HG02981 (cell line): ENCODE measurements around the gene CCDC17.

ENCODE experiments used
- ATAC-seq: cut with Tn5 transposase; IDR thresholded peaks from one replicate; pipeline ENCODE4 v1.9.1; 2021; ENCODE audit warnings: mild to moderate bottlenecking, moderate library complexity; ENCODE audit not compliant: unreplicated experiment

The CCDC17 gene

DNA sequence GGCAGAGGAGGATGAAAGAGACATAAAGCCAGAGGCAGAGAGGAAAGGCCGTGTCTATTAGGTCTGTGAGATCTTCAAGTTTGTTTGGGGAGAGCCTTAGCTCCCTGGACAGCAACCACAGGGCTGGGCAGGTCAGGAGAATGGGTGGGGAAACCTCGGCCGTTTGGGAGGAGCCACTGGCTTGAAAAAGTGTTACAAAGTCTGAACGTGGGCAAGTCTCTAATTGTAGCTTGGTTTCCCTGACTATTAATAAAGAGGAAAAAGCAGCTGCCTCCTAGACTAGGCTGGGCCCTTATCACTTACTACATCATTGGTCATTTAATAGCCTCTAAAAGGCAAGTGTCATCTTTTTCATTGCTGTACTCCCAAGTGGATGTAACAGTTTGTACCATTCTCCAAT lies at the start of gene CCDC17:
Gene CCDC17 (minus strand): TSS at position 83 of the 400 bp plus-strand sequence. CDS start 145 bp downstream, outside the sequence.
- ATAC-seq = no peak

DNA sequence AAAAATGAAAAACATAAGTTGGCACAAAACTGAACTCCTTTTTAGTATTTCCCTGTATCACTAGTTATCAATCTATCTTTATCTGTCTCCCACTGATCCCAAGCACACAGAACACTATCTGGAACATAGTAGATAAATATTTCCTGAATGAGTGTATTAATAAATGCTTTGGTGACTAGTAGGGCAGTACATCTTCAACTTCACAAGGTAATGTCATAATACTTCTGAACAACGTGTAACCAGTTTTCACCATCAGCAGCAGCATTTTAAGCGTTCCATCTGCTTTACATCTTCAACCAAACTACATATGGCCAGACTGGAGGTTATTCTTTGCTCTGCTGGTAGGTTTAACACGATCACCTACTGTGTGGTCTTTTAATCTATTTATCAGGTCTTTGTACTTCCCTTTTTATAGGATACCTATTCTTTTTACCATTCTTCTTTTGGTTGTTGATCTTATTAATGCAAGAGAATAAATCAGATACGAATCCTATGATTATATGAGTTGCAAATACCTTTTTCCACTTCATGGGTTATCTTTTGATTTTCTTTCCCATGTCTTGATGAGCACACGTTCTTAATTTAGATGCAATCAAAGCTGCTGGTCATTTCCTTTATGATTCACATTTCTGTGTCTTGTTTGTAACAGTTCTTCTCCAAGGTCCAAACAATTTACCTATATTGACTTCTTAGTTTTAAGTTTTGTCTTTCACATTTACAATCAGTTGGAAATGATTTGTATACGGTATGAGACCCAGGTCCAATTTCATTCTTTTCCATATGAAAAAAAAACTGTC lies 46.2 kb upstream of the CCDC17 start:
- ATAC-seq = no peak

DNA sequence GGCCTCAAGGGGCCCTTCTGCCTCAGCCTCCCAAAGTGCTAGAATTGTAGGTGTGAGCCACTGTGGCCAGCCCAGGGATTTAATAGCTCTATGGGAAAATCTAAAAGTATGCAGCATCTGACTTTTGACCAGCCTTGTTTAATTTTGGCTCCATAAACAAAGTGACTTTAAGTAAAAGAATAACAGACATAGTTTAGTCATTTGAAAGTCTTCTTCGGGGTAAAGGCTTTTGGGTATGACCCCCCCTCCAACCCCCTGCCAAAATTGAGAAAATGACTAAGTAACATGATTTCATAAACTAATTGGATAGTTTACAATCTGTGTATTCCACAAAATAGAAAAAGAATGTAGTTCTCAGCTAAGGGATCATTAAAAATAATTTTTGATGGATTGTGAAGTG lies 45.5 kb upstream of the CCDC17 start:
- no peak for ATAC-seq

DNA sequence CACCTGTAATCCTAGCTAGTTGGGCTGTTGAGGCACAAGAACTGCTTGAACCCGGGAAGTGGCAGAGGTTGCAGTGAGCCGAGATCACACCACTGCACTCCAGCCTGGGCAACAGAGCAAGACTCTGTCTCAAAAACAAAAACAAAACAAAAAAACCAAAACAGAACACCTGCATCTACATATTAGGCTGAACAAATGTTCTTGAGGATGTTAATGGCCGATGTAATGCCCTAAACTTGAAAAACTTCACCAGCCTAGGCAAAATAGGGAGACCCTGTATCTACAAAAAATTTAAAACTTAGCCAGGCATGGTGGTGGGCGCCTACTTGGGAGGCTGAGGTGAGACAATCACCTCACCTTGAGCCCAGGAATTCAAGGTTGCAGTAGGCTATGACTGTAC lies 44.7 kb upstream of the CCDC17 start:
- ATAC-seq = no peak

DNA sequence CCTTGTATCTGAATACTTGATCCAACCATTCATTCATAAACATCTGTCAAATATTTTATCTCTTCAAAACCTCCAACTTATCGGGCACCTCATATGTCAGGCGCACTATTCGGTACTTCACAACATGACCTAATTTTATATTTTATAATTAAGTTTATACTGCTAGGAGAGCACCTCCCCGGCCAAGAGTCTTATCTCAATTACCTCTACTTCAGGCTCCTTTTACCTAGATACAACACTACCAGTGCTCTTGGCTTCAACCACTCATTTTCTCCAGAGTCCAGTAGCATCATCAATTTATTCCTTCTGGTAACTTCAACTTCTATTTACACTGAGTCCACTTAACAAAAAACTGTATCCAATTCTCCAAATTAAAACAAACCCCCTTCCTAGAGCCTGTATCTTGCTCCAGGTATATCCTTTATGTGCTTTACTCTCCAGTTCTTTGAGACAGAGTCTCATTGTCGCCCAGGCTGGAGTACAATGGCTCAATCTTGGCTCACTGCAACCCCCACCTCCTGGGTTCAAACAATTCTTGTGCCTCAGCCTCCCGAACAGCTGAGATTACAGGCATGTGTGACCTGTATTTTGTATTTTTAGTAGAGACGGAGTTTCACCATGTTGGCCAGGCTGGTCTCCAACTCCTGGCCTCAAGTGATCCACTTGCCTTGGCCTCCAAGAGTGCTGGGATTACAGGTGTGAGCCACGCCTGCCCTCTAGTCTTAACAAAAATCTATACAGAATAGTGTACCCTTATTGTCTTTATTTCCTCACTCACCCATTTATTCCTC lies 43.7 kb upstream of the CCDC17 start:
- no peak for ATAC-seq

DNA sequence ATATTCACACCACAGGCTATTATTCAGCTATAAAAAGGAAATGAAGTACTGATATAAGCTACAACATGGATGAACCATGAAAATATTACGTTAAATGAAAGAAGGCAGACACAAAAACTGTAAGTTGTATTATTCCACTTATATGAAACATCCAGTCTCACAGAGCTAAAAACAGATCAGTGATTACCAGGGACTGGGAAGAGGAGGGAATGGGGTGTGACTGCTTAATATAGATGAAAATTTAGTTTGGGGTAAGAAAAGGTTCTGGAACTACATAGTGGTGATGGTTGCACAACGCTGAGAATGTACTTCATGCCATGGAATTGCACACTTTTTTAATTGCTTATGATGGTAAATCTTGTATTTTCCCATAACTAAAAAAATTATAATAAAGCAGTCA lies 43.0 kb upstream of the CCDC17 start:
- no peak for ATAC-seq

DNA sequence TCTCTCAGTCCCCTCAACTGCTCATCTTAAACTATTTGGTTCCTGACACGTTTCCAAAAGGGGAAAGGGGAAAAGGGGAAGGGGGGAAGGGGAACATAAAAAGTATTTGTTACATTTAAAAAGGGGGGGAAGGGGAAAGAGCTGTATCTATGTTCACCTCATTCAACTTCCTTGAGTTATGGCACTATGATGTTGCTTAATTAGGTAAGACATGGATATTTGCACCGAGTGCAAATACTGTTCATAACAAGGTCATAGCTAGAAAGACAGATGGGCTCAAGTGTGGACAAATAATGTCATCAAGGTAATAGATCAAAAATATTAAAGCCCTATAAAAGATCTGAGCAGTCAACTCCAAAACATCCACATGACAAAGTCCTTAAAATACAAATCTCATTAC lies 36.5 kb upstream of the CCDC17 start:
- ATAC-seq = no peak

DNA sequence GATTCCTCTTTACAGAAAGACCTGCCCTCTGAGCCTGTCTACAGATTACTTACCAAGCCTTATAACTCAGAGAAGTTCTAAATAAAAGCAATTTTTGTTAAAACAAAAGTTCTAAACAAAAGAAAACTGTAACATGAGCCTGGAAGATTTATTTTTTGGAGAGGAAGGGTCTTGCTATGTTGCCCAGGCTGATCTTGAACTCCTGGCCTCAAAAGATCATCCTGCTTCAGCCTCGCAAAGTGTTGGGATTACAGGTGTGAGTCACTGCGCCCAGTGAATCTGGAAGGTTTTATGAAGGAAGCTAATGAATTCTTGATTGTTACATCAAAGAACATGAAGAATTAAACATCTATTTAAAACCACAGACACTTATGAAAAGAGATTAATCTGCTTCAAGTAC lies 35.4 kb upstream of the CCDC17 start:
- no peak for ATAC-seq

DNA sequence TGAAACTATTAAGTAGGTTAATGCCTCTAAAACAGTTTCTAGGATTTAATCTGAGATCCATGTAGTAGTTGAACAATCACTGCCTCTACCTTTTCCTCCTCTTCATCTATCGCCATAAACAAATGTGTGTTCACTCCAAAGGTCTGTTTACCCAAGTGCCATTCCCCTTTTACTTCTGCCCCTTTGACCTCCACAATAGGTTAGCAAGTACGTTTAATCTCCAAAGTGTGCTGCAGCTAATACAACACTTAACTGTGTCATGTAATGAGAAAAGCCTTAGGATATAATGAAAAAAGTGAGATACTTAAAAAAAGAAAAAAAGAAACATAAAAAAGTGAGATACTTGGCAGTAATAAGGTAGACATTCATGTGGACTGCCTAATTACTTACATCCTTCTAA lies 34.3 kb upstream of the CCDC17 start:
- ATAC-seq = no peak

DNA sequence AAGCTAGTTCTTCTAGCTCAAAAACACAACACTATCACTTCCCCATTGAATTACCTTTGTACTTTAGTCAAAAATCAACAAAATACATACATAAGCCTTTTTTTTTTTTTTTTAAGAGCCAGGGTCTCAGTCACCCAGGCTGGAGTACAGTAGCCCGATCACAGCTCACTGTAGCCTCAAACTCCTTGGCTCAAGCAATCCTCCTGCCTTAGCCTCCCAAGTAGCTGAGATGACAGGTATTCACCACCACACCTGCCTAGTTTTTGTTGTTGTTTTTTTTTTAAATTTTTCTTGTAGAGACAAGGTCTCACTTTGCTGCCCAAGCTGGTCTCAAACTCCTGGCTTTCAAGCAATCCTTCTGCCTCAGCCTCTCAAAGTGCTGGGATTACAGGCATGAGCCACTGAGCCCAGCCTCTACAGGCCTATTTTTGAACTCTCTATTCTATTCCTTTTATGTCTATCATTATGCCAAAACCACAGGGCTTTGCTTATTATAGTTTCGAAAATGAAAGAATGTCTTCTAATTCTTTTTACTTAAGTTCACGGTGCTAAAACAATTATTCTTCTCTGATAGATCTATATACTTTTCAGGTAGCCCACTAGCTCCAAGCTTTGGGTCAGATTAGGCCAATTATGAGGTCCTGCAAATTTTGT lies 32.8 kb upstream of the CCDC17 start:
- no peak for ATAC-seq

DNA sequence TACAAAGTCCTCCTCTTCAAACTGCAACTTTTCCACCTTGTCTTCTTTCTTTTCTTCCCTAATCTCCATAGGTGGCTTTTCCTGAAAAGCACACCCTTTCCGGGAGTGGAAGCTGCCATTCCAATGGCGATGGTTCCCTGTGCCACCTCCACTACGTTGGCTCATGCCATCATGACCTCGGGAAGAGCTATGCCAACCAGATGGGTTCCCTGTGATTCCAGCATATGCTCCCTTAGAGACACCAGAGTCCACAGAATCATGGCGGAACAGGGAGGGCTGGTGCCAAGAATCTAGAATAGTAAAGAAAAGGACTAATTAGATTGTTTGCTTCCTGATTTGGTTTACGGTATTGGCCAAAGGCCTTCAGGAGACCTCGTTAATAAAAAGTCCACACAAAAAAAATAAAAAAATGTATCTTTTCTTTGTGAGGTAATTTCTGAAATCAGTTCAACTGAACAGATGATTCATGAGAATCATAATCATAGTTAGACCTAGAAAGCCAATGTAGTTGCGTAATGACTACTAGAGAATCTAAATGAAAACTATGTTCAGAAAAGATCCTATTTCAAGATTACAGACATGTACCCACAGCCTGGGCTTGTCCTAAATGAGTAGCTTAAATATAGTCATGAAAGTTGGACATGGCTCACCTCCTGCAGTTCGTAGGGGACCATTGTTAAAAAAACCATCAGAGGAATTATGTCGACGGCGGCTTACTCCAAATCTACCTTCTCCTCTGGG lies 30.9 kb upstream of the CCDC17 start:
- no peak for ATAC-seq

DNA sequence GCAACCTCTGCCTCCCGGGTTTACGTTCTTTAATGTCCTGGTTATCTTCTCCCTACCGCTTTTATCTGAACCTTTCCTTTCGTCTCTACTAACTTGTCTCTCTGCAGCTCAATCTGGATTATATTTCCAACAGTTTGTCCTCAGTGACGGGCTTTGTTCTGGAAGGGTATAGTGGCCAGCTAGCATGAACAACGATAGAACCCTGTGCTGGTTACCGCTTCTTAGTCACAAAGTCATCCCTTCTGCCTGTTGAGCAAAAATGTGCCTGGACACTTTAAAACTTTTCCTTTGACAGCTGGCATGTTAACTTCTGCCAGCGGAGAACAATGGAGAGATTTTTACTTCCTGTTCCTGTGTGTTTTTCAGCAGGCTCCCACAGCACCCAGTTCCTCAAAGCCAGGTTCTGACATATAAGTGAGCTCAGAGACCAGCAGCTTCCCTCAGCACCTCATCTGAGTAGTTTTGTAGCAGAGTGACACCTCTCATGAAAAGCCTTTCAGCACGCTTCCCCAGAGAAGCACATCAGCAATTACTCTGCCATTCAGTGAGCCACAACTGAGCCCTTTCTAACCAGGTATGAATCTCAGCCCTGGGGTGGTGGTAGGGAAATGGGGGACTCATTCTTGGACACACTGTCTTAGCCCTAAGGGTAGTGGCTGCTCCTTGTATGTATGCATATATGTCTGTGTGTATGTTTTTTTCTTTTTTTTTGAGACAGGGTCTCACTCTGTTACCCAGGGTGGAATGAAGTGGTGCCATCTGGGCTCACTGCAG lies 23.6 kb upstream of the CCDC17 start:
- no peak for ATAC-seq

DNA sequence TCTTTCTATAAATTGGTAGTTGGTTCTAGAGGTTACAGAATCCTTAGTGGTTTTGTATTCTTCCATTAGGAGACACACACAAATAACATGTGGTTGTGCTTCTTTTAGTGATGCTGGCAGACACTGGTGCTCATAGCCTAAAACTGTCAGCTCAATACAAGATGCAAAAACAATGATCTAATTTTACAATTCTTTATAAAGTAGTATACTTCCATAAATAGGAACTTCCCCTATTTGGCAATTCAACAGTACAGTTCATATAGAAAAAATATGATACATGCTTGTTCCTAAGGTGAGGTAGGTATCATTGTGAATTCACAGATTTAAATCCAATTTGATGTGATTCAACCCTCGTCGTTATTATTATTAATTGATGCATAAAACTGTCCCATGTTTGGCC lies 20.8 kb upstream of the CCDC17 start:
- ATAC-seq = no peak

DNA sequence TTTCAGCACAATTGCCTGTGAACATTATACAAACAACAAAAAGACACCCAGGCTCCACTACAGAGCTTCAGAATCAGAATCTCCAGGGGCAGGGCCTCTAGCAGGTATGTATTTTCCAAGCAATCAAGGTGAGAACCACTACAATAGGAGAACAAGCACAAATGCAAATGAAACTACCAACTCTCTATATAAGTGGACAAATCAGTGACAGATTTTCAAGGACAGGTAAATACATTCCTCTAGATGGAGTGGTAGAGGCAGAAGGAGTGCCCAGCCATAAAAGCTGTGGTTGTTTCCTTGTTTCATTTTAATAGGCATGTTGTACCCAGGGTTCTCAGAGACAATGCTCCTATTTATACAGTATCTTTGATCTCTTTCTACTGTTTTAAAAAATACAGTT lies 20.1 kb upstream of the CCDC17 start:
- no peak for ATAC-seq

DNA sequence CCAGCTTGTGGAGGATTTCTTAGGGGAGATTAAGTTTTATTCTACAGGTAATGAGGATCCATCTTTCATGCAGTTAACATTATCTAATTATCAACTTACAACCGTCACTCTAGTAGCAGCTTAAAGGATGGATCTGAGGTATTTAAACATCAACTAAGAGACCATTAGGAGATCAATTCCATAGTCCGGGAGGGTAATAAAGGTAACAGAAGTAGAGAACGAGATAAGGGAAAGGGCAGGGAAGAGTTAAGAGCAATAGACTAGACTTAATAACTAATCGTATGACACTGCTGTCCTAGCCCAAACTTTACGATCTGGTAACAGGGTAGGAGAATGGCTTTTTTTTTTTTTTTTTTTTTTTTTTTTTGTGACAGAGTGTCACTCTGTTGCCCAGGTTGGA lies 19.5 kb upstream of the CCDC17 start:
- no peak for ATAC-seq

DNA sequence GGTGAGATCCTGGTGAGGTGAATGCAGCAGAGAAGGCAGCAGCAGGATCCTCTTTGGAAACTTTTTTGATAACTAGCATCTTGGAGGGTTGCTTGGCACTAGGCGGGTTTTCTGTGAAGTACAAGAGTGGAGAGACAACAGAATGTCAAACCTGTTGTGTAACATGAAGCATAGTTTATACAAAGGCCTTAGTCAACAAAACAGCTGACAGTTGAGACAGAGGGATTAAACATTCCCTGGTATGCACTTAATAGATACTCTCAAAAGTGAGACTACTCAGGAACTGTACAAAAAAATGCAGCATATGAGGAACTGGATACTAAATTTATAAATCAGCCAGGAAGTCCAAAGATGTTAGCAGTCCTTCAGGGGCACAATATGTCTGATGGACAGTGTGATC lies 16.4 kb upstream of the CCDC17 start:
- no peak for ATAC-seq

DNA sequence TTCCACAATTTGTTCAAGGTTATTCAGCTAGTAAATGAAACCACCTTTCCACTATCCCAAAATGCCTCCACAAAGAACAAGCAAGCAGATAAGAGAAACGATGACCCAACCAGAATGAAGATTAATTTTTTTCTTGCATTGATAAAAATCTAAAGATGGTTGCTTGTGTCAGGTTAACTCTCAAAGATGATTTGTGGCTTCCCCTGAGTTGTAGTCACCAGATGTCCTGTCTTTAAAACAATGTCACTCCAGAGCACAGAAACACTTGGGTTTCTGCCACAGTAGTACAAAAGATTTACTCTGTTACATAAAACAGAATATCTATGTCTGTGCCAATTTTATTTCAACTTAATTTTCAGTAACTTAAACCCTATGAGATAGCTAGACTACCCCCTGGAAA lies 11.4 kb upstream of the CCDC17 start:
- ATAC-seq = no peak

DNA sequence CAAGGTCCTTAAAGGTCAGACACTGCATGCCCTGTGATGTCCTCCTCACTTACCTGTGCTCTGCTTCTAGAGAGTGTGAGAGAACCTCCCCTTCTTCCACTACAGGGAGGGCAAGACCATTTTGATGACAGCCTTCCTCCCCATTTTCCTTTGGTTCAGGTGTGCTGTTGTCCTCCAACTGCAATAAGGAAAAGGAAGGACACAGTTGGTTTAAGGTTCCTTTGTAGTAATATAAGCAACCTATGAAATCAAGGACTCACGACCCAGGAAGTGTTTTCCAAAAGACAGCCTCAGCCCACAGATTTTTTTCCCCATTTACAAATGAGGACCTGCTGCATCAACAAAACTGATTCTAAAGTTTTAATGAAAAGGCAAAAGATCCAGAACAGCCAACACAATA lies 6.6 kb upstream of the CCDC17 start:
- no peak for ATAC-seq

DNA sequence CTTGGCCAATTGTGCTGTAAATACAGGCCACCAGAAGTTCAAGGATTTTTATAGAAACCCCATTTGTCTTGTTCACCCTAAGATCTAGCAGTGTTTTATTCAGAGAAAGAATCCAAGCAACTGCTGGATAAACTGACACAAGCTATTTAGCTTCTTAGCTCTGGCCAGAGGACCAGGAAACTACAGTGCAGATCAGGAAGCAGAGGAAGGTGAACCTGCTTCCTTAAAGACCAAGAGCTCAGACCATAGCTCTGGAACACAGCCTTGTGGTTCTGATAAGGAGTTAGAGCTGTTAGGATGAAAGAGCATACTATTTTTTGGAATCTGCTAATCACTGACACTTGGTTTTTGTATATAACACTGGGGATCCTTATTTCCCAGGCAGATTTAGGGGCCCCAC lies 5.2 kb upstream of the CCDC17 start:
- ATAC-seq = no peak
